Neural cell (in vitro differentiated cells): ENCODE data around the gene MED29. TPM values are rescaled to one million over a fixed set of nuclear protein-coding genes. Genes with fewer than 3 reads are reported as not detected.

Source experiments
- H2AFZ ChIP-seq: fragments of 200-600, 300-800 bp; sonication (generic), shearing (Covaris generic); 2 replicates; pipeline ENCODE4 v1.6.0; 2014; ENCODE audit warnings: low read depth, mild to moderate bottlenecking, antibody characterized with exemption, low read length, moderate library complexity
- H3F3A ChIP-seq: fragments of 200-600 bp; shearing (Covaris generic); 2 replicates; pipeline ENCODE4 v1.6.1; 2016; ENCODE audit warnings: mild to moderate bottlenecking, moderate library complexity, mixed read lengths, antibody characterized with exemption, low read length; ENCODE audit not compliant: insufficient read depth, poor library complexity, severe bottlenecking
- H3K27ac ChIP-seq: fragments of 200-600, 300-800 bp; sonication (generic), shearing (Covaris generic); 2 replicates; pipeline ENCODE4 v1.5.1; 2014; ENCODE audit warnings: mild to moderate bottlenecking, low read length, moderate library complexity
- H3K27me3 ChIP-seq: fragments of 300-800, 200-600 bp; sonication (generic), shearing (Covaris generic); 2 replicates; pipeline ENCODE4 v1.6.0; 2014; ENCODE audit warnings: mild to moderate bottlenecking, low read depth, low read length, moderate library complexity; ENCODE audit not compliant: insufficient read depth
- H3K36me3 ChIP-seq: fragments of 300-800, 200-600 bp; sonication (generic), shearing (Covaris generic); 2 replicates; pipeline ENCODE4 v1.5.1; 2014; ENCODE audit warnings: mild to moderate bottlenecking, antibody characterized with exemption, low read length, moderate library complexity; ENCODE audit not compliant: insufficient read depth
- H3K4me2 ChIP-seq: fragments of 300-800, 200-600 bp; sonication (generic), shearing (Covaris generic); 2 replicates; pipeline ENCODE4 v1.6.0; 2014; ENCODE audit warnings: mild to moderate bottlenecking, low read length
- H3K4me3 ChIP-seq: fragments of 300-800, 200-600 bp; sonication (generic), shearing (Covaris generic); 2 replicates; pipeline ENCODE4 v1.5.1; 2014; ENCODE audit warnings: mild to moderate bottlenecking, low read length, moderate library complexity
- H3K79me2 ChIP-seq: fragments of 200-600 bp; shearing (Covaris generic); replicated peaks from 2 replicates; pipeline ENCODE4 v1.6.0; 2014; ENCODE audit warnings: mild to moderate bottlenecking, low read length, moderate library complexity; ENCODE audit not compliant: insufficient read depth
- H3K9ac ChIP-seq: fragments of 300-800, 200-600 bp; sonication (generic), shearing (Covaris generic); 2 replicates; pipeline ENCODE4 v1.6.1; 2016; ENCODE audit warnings: mild to moderate bottlenecking, low read length, mixed read lengths
- H3K9me2 ChIP-seq: fragments of 200-600 bp; shearing (Covaris generic); 2 replicates; pipeline ENCODE4 v1.6.1; 2016; ENCODE audit warnings: mild to moderate bottlenecking, low read length, mixed read lengths; ENCODE audit not compliant: insufficient read depth
- H3K9me3 ChIP-seq: fragments of 200-600, 300-800 bp; sonication (generic), shearing (Covaris generic); 2 replicates; pipeline ENCODE4 v1.6.1; 2016; ENCODE audit warnings: mild to moderate bottlenecking, mixed run types, low read length, moderate library complexity, mixed read lengths
- H4K20me1 ChIP-seq: fragments of 200-600 bp; shearing (Covaris generic); 2 replicates; pipeline ENCODE4 v1.6.1; 2016; ENCODE audit warnings: mild to moderate bottlenecking, mixed run types; ENCODE audit not compliant: insufficient read depth
- EP300 ChIP-seq: fragments of 450-650 bp; conservative IDR thresholded peaks from 2 replicates; pipeline ENCODE4 v1.6.1; 2014; ENCODE audit warnings: antibody characterized with exemption, mild to moderate bottlenecking, moderate library complexity; ENCODE audit not compliant: poor library complexity, severe bottlenecking
- EZH2 ChIP-seq: fragments of 200-600, 300-800 bp; shearing (Covaris generic), sonication (generic); IDR thresholded peaks from 2 replicates; pipeline ENCODE4 v1.6.1; 2014; ENCODE audit warnings: antibody characterized with exemption, low read length, borderline replicate concordance, mild to moderate bottlenecking; ENCODE audit not compliant: insufficient read depth, poor library complexity, severe bottlenecking
- MXI1 ChIP-seq: fragments of 450-650 bp; conservative IDR thresholded peaks from 2 replicates; pipeline ENCODE4 v1.6.1; 2014; ENCODE audit warnings: antibody characterized with exemption, mild to moderate bottlenecking; ENCODE audit not compliant: poor library complexity, severe bottlenecking
- SMC3 ChIP-seq: fragments of 450-650 bp; conservative IDR thresholded peaks from 2 replicates; pipeline ENCODE4 v1.6.1; 2014; ENCODE audit warnings: antibody characterized with exemption, mild to moderate bottlenecking, moderate library complexity; ENCODE audit not compliant: poor library complexity
- polyA plus RNA-seq: library from polyadenylated mRNA; depleted of rRNA; stranded (reverse); fragments of >200 nt; gene quantifications from 2 replicates; pipeline ENCODE4 v1.2.3, GENCODE V29; 2014
- TF ChIP-seq, protein P1 (sequence below): fragments of 450-650 bp; IDR thresholded peaks from 2 replicates; pipeline ENCODE4 v1.5.1; 2014; ENCODE audit warnings: antibody characterized with exemption, mild to moderate bottlenecking, moderate library complexity; ENCODE audit not compliant: poor library complexity, severe bottlenecking
- TF ChIP-seq, protein P2 (sequence below): IDR thresholded peaks from 2 replicates; pipeline ENCODE4 v1.6.1; 2012; ENCODE audit warnings: borderline replicate concordance

The MED29 gene
- polyA plus RNA-seq, 1 donor from 2014 or later, result 39.5 TPM

DNA sequence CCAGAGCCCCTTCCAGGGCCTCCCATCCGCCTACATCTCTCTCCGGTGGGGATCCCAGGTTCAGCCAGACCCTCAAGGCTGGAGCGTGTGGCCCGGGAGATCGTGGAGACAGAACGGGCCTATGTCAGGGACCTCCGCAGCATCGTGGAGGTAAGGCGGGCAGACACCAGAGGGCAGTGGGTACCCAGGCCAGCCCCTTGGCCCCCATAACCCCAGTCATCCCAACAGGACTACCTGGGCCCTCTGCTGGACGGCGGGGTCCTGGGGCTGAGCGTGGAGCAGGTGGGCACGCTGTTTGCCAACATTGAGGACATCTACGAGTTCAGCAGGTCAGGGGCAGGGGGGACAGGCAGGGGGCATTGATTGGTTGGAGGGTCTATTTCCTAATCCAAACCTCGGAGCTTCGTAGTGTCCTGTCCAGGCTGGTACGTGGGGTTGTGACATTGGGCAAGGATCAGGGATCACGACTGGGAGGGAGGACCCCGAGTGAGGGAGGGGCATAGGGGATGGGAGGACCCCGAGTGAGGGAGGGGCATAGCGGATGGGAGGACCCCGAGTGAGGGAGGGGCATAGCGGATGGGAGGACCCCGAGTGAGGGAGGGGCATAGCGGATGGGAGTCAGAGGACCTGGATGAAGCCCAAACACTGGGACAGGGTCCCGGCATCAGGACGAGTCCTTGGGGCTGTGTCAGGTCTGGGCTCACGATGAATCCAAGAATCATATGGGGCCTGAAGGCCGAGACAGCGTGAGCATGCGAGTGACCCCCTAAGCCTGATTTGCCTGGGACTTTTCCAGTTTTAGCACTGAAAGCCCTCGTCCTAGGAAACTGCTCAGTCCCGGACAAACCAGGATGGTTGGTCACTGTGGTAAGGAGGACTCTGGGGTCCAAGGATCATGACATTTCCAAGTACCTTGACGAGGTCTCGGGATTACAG lies 24.2 kb downstream of the MED29 start:
- TF ChIP-seq, protein P1, sequence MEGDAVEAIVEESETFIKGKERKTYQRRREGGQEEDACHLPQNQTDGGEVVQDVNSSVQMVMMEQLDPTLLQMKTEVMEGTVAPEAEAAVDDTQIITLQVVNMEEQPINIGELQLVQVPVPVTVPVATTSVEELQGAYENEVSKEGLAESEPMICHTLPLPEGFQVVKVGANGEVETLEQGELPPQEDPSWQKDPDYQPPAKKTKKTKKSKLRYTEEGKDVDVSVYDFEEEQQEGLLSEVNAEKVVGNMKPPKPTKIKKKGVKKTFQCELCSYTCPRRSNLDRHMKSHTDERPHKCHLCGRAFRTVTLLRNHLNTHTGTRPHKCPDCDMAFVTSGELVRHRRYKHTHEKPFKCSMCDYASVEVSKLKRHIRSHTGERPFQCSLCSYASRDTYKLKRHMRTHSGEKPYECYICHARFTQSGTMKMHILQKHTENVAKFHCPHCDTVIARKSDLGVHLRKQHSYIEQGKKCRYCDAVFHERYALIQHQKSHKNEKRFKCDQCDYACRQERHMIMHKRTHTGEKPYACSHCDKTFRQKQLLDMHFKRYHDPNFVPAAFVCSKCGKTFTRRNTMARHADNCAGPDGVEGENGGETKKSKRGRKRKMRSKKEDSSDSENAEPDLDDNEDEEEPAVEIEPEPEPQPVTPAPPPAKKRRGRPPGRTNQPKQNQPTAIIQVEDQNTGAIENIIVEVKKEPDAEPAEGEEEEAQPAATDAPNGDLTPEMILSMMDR, result no peak
- TF ChIP-seq, protein P2, sequence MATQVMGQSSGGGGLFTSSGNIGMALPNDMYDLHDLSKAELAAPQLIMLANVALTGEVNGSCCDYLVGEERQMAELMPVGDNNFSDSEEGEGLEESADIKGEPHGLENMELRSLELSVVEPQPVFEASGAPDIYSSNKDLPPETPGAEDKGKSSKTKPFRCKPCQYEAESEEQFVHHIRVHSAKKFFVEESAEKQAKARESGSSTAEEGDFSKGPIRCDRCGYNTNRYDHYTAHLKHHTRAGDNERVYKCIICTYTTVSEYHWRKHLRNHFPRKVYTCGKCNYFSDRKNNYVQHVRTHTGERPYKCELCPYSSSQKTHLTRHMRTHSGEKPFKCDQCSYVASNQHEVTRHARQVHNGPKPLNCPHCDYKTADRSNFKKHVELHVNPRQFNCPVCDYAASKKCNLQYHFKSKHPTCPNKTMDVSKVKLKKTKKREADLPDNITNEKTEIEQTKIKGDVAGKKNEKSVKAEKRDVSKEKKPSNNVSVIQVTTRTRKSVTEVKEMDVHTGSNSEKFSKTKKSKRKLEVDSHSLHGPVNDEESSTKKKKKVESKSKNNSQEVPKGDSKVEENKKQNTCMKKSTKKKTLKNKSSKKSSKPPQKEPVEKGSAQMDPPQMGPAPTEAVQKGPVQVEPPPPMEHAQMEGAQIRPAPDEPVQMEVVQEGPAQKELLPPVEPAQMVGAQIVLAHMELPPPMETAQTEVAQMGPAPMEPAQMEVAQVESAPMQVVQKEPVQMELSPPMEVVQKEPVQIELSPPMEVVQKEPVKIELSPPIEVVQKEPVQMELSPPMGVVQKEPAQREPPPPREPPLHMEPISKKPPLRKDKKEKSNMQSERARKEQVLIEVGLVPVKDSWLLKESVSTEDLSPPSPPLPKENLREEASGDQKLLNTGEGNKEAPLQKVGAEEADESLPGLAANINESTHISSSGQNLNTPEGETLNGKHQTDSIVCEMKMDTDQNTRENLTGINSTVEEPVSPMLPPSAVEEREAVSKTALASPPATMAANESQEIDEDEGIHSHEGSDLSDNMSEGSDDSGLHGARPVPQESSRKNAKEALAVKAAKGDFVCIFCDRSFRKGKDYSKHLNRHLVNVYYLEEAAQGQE, result no peak
- no peak for TF ChIP-seq EP300
- Histone ChIP-seq H3K9me2 (no peaks in the 10 kb centered on the region), H3K36me3 (no peaks in the 10 kb centered on the region)

DNA sequence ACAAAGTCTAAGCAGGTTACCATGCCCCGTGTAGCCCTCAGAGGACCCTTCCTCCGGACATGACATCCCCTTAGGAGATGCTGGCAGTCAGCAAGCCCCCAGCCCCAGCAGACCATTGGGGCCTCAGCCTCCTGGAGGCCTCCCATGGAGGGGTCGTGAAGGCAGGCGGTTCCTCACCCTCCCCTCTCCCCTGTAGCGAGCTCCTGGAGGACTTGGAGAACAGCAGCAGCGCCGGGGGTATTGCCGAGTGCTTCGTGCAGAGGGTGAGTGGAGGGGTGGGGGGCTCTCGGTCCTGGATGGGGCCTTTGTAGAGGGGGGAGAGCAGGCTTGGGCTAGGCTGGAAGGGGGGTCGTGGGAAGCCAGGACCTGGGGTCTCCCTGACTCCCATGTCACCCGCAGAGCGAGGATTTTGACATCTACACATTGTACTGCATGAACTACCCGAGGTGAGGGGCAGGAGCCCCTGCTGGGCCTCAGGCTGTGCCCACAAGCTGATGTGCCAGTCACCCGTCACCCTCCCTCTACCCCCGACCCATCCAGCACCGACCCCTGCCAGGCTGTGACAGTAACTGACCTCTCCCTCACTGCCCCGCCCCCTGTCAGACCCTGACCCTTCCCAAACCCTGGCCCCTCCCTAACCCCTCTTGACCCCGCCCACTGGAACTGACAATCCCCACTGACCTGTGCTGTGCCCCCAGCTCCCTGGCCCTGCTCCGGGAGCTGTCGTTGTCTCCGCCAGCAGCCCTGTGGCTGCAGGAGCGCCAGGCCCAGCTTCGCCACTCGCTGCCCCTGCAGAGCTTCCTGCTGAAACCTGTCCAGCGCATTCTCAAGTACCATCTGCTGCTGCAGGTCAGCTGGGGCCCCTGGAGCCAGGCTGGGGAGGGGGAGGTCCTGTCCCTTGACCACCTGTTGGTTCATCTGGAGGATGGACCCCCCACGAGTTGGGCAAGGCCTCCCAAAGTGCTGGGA lies 25.3 kb downstream of the MED29 start:
- Histone ChIP-seq H3F3A (no peaks in the 10 kb centered on the region), H3K9me3 (no peaks in the 10 kb centered on the region), H3K4me2 (no peak overlapping the region), H3K9ac (no peak overlapping the region), H3K79me2 (peaks cover 27% of the 10 kb centered on the region), H3K27ac (no peak overlapping the region), H4K20me1 (no peaks in the 10 kb centered on the region), H3K4me3 (peak overlapping the region; percentile 89), H3K27me3 (no peaks in the 10 kb centered on the region), H3K9me2 (no peaks in the 10 kb centered on the region), H2AFZ (no peak overlapping the region), H3K36me3 (no peaks in the 10 kb centered on the region)
- TF ChIP-seq, protein P2, result no peak
- no peak for TF ChIP-seq EZH2
- TF ChIP-seq SMC3, result no peak
- TF ChIP-seq MXI1, result no peak

More for the DNA sequence above, 24.2 kb downstream of the MED29 start:
- H3K27ac ChIP-seq, result no peak overlapping the region
- no peak overlapping the region for H2AFZ ChIP-seq
- peak overlapping the region; percentile 89 for H3K4me3 ChIP-seq
- H3K9me3 ChIP-seq, result no peaks in the 10 kb centered on the region
- no peaks in the 10 kb centered on the region for H3F3A ChIP-seq
- H3K9ac ChIP-seq, result peak overlapping the region; percentile 100
- H3K4me2 ChIP-seq, result peak overlapping the region; percentile 97
- peaks cover 27% of the 10 kb centered on the region for H3K79me2 ChIP-seq
- H4K20me1 ChIP-seq, result no peaks in the 10 kb centered on the region
- H3K27me3 ChIP-seq, result peaks cover 3% of the 10 kb centered on the region
